Heart right ventricle (tissue), 16 donors: ENCODE measurements around the gene MBD5. TPM values are rescaled to one million over a fixed set of nuclear protein-coding genes. Genes with fewer than 3 reads are reported as not detected.

ENCODE experiments used
- ATAC-seq, 8 donors: fragments of 200-7000 bp; cut with Tn5 transposase; one replicate each; pipeline ENCODE4 v1.9.1; 2020; ENCODE audit warnings: mild to moderate bottlenecking in 8 of 8, moderate library complexity in 8 of 8, moderate number of reproducible peaks in 1 of 8
- DNase-seq, 2 donors: peaks; one replicate each; pipeline ENCODE4 v3.0.0-alpha.2; 2020
- H3K27ac ChIP-seq, 10 donors: fragments of 200-600 bp; sonication (generic) in 2 of 10; one replicate each; pipeline versions ENCODE4 v1.5.0 to v1.8.0; 2020 to 2022; ENCODE audit warnings: mild to moderate bottlenecking in 3 of 10
- H3K27me3 ChIP-seq, 7 donors: fragments of 200-600 bp; one replicate each; pipeline ENCODE4 v1.8.0; 2021 to 2022; ENCODE audit warnings: mild to moderate bottlenecking in 2 of 7
- H3K36me3 ChIP-seq, 9 donors: fragments of 200-600 bp; sonication (generic) in 1 of 9; one replicate each; pipeline versions ENCODE4 v1.5.0 to v1.8.0; 2020 to 2022; ENCODE audit warnings: mild to moderate bottlenecking in 2 of 9
- H3K4me1 ChIP-seq, 9 donors: fragments of 200-600 bp; sonication (generic) in 1 of 9; one replicate each; pipeline versions ENCODE4 v1.5.0 to v1.8.0; 2020 to 2022; ENCODE audit warnings: mild to moderate bottlenecking in 4 of 9
- H3K4me3 ChIP-seq, 10 donors: fragments of 200-600 bp; sonication (generic) in 2 of 10; one replicate each; pipeline versions ENCODE4 v1.5.0 to v1.8.0; 2020 to 2022; ENCODE audit warnings: mild to moderate bottlenecking in 7 of 10, moderate library complexity in 2 of 10
- H3K9me3 ChIP-seq, 11 donors: fragments of 200-600 bp in 10 of 11; sonication (generic) in 2 of 11; one replicate each; pipeline versions ENCODE4 v1.5.0 to v1.8.0; 2013 to 2022; ENCODE audit warnings: mild to moderate bottlenecking in 2 of 11, control low read depth in 1 of 11, moderate library complexity in 1 of 11
- CTCF ChIP-seq, 9 donors: fragments of 200-600 bp; sonication (generic) in 2 of 9; IDR thresholded peaks; one replicate each; pipeline versions ENCODE4 v1.5.0 to v1.8.0; 2021 to 2022; ENCODE audit warnings: antibody characterized with exemption in 9 of 9, mild to moderate bottlenecking in 5 of 9, moderate library complexity in 1 of 9
- WGBS, 2 donors: extraction: QIAGEN DNeasy Blood & Tissue Kit; methylation state at CpG; one replicate each; pipeline ENCODE4 v1.1.7; 2013; ENCODE audit warnings: inconsistent platforms in 1 of 2; 5-methylcytosine and 5-hydroxymethylcytosine counted together
- intact Hi-C, 10 donors: fragments of 100-400 bp; cut with DNase I; formaldehyde crosslinking; loops; one replicate each; pipeline versions ENCODE4 v1.11.1 to v1.14.2; 2022
- polyA plus RNA-seq, 2 donors: library from polyadenylated mRNA; stranded (reverse); fragments of 200-250 nt; gene quantifications; one replicate each; pipeline ENCODE4 v1.2.3, GENCODE V29; 2013
- total RNA-seq, 10 donors: library from RNA; stranded (reverse); fragmentation: NEBNext Ultra II Directional in 3 of 10; extraction: Animal tissue kit (Norgen Biotek cat#: 25700) in 3 of 10; gene quantifications; one replicate each; pipeline versions ENCODE4 v1.2.1 to v1.2.4, GENCODE V29; 2021 to 2023
- donor health status: Arrhythmogenic right ventricular cardiomyopathy.
- donor health status: ischemic (EF 13 %, LVEDD 7.1; RV severe dilation, severe dysfunction).
- donor health status: healthy with polysubstance abuse.
- donor health status: DM: no; HTN: yes; CAD: no.
- donor health status: DM: no; HTN: no; CAD: no.
- donor health status: ischemic (EF 25% LVEDD 6.9; RV normal size, moderate dysfunction).
- donor health status: ischemic (EF 25% LVEDD 5.7; RV mildly dilated, moderate dysfunction).
- donor health status: healthy.
- donor health status: DM: yes; HTN: yes; CAD: no.
- donor health status: Ischemic cardiomyopathy.
- donor health status: ischemic (EF 35%, LVEDD 5.7; RV mildly dilated, moderate dysfunction).
- donor health status: nonischemic (EF 11% LVEDD 7.7; RV severe dilation, severe dysfunction).
- donor health status: DM: yes; HTN: yes; CAD: no.
- donor health status: PGD.
- donor health status: ischemic (EF 29% LVEDD 5.4; RV normal size, mild dysfunction).
- donor health status: nonischemic (EF 23%, LVEDD 6.1; RV moderate dilation, normal function).

MBD5 gene
- total and polyA plus RNA-seq, 12 donors, result 3.4 to 39.8 (median 35.2) TPM

- Histone ChIP-seq H3K9me3 (no peaks in the 10 kb centered on the region), H3K27me3 (no peaks in the 10 kb centered on the region), H3K4me1 (no peaks in the 10 kb centered on the region), H3K36me3 (no peaks in the 10 kb centered on the region), H3K4me3 (no peak overlapping the region), H3K27ac (no peak overlapping the region)
- DNase-seq (no peak), ATAC-seq (no peak)
- TF ChIP-seq CTCF (IDR thresholded peaks at IDR 0.05), result no peak
- intact Hi-C loops, result no loop called here
Measured at GRCh38 chr2:148194882-148195281, 174.0 kb downstream of the MBD5 start.

- WGBS, 2 donors, result 91 to 95% methylated on average over 15 of the region's 15 CpGs
- no peaks in the 10 kb centered on the region for H3K36me3 ChIP-seq
- H3K4me3 ChIP-seq, result no peak overlapping the region
- H3K27ac ChIP-seq, result no peak overlapping the region
- DNase-seq (peak; percentile 24 to 26), ATAC-seq (peak in 2 of 8 donors; percentile 59 to 69)
- H3K27me3 ChIP-seq, result no peaks in the 10 kb centered on the region
- TF ChIP-seq CTCF (IDR thresholded peaks at IDR 0.05), result peak in 7 of 9 donors; percentile 17 to 46 (median 34)
- no peaks in the 10 kb centered on the region for H3K9me3 ChIP-seq
- H3K4me1 ChIP-seq, result no peaks in the 10 kb centered on the region
- intact Hi-C loops, result no loop called here
Measured at GRCh38 chr2:148201075-148202004, 180.4 kb downstream of the MBD5 start.

- Histone ChIP-seq H3K27ac (no peak overlapping the region), H3K4me1 (no peaks in the 10 kb centered on the region), H3K4me3 (no peak overlapping the region), H3K27me3 (no peaks in the 10 kb centered on the region), H3K9me3 (no peaks in the 10 kb centered on the region), H3K36me3 (no peaks in the 10 kb centered on the region)
- intact Hi-C loops, result no loop called here
- TF ChIP-seq CTCF (IDR thresholded peaks at IDR 0.05), result no peak
- DNase-seq (no peak), ATAC-seq (no peak)
Measured at GRCh38 chr2:148202237-148202636, 181.3 kb downstream of the MBD5 start.

- Histone ChIP-seq H3K27me3 (no peaks in the 10 kb centered on the region), H3K36me3 (peaks cover 0 to 5% (median 0%) of the 10 kb centered on the region in 9 donors), H3K9me3 (peaks cover 0 to 3% (median 0%) of the 10 kb centered on the region in 11 donors), H3K4me3 (no peak overlapping the region), H3K4me1 (no peaks in the 10 kb centered on the region), H3K27ac (no peak overlapping the region)
- no peak for ATAC-seq
- TF ChIP-seq CTCF (IDR thresholded peaks at IDR 0.05), result no peak
- intact Hi-C loops, result no loop called here
- no peak for DNase-seq
- WGBS, 2 donors, result 76 to 86% methylated on average over 2 of the region's 2 CpGs
Measured at GRCh38 chr2:148207111-148207510, 186.2 kb downstream of the MBD5 start.
